Posterior cingulate gyrus (tissue), 11 donors: ENCODE data around the gene ARRDC4.

Experiments
- DNase-seq, 10 donors: peaks; one replicate each; pipeline versions ENCODE4 v3.0.0 to v3.0.0-alpha.2; 2020 to 2021; ENCODE audit warnings: mixed read lengths in 3 of 10
- intact Hi-C: fragments of 100-400 bp; cut with DNase I; formaldehyde crosslinking; loops from one replicate; pipeline ENCODE4 v1.15.1; 2023

Gene ARRDC4

DNA sequence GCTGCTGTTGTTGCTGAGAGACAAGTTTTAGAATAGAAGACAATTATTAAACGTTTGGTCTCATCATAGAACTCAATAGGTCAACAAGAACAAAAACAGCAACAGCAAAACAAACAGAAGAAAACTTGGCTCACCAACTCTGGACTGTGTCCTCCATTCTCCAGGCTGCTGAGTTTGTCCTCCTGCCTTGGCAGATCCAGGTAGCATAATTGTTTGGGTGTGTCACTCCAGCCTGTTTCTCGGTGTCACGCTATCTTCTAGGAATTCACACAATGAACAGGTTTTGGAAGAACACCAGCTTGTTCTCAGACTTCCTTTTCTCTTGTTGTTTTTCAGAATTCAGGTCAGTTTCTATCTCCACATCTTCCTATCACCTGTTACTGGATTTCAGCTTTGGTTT is 34.7 kb downstream of the ARRDC4 start:
- intact Hi-C loops, result no loop called here

DNA sequence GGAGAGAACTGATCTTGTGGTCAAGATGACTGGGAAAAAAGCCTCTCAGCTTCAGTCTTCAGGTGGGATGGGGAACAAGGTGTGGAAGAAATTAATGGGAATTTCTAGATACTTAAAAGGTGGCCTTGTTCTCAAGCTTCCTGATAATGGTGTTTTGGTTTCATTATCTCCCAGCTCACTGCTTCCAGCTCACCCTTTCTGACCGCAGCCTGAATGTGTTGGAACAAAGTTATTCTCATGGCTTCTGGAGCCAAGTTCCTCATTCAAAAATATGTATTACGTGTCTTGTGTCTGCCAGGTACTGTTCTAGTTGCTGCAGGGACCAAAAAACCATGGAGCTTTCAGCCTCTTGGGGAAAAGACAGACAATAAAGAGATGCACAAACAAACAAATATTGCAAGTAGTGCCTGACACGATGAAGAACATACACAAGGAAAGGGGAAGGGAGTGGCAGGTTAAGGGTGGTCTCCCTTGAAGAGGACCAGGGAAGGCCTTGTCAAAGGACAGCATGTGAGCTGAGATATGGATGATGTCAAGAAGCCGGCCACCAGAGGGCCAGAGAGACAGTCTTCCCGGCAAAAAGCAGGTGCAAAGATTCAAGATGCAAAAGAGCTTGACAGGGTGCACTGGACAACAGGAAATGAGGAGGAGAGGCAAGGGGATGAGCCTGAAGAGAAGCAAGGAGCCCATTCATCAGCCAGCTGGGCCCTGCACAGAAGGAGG is 35.5 kb downstream of the ARRDC4 start:
- intact Hi-C loops, result no loop called here
- peak in 4 of 10 donors; percentile 11 to 90 (median 45) for DNase-seq

More for the DNA sequence above, 34.7 kb downstream of the ARRDC4 start:
- DNase-seq, result no peak

DNA sequence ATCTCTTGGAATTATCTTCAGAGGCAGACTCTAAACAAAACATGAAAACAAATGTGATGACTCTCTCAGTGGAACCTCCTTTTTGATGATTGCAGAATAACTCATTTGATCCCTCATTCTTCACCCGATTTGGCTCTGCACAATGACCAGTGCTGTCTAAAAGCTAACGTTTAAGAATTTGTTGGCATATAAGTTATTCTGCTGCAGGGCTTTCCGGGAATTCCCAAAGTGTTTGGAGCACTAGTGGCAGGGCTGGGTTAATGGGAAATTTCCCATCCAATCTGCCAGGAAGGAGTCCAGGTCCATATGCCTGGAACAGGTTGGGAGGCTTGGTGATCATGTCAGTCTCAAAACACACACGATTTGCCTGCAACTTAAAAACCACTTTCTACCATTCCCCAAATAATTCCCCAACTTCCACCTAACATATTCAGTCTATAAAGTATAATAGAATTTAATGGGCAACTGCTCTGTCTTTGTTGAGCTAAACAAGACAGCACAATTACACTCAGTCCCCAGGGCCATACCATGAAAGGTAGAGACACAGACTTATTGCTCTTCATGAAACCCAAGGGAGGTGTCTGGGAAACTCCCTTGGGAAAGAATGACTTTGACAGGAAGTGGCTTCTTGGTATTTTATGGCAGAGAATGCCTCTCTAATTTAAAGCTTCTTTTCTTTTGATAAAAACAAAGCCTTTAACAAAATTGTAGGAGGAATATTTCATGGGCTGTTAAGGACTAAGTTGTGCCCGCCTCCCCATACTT is 38.0 kb downstream of the ARRDC4 start:
- no peak for DNase-seq
- intact Hi-C loops, result no loop called here

DNA sequence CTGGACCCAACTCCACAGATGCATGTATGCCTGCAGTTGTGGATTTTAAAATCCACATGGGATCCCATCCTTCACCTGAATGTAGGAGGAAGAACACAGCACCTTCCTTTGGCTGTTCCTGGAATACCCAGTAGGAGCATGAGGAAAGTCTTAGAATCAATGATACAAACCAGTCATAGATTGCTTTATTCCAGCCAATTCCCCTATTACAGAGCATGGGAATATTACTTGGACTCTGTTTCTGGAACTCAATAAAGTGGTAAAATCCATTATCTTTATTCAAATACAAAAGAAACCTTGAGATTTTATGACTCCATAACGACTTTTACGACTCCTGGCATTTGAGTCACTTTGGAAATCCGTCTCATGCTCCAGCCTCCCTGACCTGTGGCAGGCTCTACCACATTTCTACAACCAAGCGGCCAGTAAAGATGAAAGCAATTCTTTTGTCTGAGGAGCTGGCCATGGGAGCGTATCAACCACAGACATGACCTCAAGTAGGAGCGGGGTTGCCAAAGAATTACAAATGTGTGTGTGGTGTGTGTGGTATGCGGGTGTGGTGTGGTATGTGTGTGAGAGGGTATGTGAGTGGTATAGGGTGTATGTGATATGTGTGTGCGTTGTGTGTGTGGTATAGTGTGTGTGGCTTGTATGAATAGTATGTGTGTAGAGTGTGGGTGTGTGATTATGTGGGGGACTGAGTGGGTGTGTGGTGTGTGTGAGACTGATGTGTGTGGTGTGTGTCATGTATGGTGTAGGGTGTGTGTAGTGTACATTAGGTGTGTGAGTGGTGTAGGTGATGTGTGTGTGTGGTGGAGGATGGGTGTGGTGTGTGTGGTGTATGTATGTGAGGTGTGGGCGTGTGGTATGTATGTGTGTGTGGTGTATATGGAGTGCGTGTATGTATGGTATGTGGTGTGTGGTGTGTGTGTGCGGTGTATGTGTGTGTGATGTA is 40.0 kb downstream of the ARRDC4 start:
- DNase-seq, result no peak
- intact Hi-C loops, result no loop called here

DNA sequence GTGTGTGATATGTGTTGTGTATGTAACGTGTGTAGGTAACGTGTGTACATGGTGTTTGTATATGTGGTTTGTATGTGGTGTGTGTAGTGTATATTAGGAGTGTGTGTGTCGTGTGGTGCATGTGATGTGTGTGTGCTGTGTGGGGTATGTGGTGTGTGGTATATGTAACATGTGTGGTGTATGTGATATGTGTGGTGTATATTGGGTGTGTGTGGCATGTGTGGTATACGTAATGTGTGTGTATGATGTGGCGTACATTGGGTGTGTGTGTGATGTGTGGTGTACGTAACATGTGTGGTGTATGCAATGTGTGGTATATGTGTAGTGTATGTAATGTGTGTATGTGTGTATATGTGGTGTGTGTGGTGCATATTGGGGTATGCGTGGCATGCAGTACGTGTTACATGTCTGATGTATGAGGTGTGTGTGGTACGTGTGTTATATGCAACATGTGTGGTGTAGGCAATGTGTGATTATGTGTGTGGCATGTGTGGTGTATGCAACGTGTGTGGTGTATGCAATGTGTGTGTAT is 41.2 kb downstream of the ARRDC4 start:
- intact Hi-C loops, result no loop called here
- no peak for DNase-seq

DNA sequence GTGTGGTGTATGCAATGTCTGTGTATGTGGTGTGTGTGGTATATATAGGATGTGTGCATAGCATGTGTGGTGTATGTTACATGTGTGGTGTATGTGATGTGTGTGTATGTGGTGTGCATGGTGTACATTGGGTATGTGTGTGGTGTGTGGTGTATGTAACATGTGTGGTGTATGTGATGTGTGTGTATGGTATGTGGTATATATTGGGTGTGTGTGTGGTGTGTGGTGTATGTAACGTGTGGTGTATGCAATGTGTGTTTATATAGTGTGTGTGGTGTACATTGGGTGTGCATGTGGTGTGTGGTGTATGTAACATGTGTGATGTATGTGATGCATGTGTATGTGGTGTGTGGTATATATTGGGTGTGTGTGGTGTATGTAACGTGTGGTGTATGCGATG is 41.9 kb downstream of the ARRDC4 start:
- no peak for DNase-seq
- intact Hi-C loops, result no loop called here

DNA sequence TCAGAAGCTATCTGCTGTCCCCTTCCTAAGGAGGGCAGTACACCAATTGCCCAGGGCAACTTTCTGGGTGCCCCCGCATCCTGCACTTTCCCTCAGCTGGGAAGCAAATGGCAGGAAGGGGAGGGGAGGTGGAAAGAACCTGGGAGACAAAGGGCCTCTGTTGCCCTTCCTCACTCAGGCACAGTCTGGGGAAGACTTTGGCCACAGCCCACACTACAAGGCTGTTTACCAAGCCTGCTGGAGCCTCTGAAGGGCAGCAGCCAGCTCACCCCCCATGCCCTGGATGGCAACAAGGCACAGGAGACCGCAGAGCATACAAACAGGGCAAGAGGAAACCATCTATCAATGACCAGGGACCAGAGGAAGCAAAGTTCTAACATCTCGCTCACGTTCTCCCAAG is 42.4 kb downstream of the ARRDC4 start:
- peak in 4 of 10 donors; percentile 4 to 80 (median 23) for DNase-seq
- intact Hi-C loops, result no loop called here

DNA sequence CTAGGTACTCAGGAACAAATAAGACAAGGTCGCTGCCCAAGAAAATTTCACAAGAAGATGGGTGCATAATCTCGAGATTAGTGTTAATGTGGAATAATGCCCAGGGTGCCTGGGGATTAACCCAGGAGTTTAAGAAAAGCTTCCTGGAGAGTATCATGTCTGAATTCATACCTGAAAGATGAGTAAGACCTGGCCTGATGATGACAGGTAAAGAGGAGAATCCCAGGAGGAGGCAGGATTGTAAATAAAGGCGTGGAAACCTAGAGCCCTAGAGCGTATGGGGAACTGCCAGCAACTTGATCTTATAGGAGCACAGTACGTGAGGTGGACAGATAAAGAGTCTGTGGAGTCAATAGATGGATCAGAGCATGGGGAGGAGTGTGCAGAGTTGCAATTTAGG is 43.0 kb downstream of the ARRDC4 start:
- intact Hi-C loops, result no loop called here
- DNase-seq, result no peak

DNA sequence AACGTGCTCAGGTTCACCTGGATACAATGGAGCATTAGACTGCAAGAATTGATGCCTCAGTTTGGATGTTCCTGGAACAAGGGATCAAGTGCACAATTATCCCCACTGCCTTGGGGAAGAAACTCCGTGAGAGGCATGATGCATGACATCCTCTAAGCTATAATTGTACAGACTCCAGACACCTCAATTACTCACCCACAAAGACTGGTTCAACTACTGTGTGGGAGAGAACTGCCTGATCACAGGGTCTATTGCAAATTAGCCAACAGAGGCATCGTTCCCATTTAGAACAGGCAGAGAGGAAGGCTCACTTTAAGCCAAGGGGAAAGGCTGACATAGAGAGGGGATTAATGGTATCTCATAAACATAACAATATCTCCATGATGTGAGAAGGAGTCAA is 43.5 kb downstream of the ARRDC4 start:
- intact Hi-C loops, result no loop called here
- no peak for DNase-seq

DNA sequence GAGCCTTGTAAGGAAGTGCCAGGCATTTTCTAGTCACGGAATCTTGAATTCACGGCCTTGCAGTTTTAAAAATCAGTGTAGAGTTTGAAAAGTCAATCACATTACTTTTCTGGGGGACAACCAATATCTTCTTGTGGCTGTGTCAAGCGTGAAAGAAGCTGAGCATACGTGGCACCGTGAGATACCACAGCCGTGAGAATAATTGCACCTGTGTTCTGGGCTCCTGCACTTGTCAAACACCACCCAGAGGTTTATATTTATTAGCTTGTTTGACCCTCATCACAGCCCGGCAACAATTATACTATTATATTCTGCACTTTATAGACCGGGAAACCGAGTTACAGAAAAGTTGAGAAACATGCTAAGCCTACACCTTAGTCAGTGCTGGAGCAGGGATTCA is 45.2 kb downstream of the ARRDC4 start:
- DNase-seq, result no peak
- intact Hi-C loops, result no loop called here

DNA sequence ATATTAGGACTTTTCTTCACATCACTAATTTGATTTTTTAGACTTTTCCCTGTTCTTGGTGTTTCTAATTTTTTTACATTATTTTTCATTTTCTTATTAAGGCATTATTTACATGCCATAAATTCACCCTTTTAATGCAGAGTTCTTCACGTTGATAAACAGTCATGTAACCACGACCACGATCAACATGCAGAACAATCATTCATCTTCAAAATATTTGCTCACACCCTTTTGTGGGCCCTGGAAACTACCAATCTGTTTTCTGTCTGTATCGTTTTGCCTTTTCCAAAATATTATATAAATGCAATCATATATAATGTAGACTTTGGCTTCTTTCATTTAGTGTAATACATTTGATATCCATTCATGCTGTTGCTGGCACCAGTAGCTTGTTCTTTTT is 48.7 kb downstream of the ARRDC4 start:
- no peak for DNase-seq
- intact Hi-C loops, result no loop called here

DNA sequence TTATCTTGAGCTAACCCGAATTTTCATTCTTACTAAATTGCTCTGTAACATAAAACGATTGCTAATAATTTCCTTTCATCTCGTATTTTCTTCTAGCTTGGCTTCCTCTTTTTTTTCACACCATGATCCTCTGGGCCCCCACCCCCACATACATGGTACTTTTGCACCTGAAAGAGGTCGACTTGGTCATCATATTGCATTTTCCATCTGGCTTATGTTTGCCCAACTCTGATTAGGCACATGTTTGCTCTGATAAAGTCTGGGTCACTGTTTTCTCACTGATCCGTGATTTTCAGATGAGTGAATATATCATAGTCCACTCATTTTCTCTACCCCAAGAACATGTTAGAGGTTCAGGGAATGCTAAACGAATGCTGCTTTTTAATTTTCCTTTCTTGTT is 49.5 kb downstream of the ARRDC4 start:
- intact Hi-C loops, result no loop called here
- DNase-seq, result no peak

DNA sequence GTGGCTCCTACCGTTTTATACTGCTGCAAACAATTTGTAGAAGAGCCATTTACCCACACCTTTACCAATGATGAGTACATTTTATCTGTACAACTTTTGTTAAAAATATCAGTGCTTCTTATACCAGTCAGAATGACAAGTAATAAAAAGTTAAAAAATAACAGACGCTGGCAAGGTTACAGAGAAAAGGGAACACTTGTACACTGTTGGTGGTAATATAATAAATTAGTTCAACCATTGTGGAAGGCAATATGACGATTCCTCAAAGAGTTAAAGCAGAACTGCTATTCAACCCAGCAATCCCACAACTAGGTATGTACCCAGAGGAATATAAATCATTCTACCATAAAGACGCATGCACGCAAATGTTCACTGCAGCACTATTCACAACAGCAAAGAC is 51.9 kb downstream of the ARRDC4 start:
- DNase-seq, result no peak
- intact Hi-C loops, result no loop called here

DNA sequence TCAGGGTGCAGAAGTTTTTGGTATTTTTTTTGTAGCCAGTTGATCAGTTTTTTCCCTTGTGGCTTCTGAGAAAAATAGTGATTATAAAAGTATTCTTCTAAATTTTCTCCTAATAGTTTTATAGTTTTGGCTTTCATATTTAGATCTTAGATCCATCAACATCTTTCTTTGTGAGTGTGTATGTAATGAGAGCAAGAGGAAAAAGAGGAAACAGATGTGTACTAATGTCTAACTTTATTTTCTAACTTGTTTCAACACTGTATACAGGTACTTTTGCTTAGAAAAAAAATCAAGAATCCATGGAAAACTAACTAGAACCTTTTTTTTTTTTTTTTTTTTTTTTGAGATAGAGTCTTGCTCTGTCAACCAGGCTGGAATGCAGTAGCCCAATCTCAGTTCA is 53.1 kb downstream of the ARRDC4 start:
- DNase-seq, result no peak
- intact Hi-C loops, result no loop called here

DNA sequence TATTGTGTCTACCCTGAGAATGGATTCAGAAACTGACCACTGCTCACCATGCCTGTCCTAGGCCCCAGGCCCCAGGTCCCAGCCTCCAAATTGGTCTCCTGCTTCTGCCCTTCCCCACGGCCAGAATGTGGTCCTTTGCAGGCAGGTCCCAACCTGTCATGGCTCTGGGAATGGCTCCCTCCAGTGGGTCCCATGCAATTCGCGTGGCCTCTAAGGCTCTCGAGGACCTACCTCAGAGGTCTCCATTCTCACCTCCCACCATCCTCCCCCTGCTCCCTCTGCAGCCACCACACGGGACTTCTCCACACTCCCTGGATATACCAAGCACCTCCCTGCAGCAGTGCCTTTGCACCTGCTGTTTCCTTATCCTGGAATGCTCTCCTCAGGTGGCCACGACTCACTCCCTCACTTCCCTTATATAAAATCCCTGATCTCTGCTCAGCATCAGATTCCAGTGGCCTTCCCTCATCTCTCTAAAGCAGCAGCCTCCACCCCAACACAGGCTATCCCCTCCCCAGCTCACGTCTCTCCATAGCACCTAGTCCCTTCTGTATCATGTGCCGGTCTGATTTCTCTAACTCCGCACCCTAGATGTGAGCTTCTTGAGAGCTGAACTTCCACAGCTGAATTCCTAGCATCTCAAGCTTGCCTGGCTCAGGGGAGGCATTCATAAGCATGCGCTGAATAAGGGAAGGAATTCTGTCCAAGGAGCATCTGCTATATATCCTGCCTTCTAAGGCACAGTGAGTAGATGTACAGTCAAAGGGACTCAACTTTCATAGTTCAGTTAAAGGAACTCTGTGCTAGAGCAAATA is 56.9 kb downstream of the ARRDC4 start:
- intact Hi-C loops, result no loop called here
- no peak for DNase-seq

DNA sequence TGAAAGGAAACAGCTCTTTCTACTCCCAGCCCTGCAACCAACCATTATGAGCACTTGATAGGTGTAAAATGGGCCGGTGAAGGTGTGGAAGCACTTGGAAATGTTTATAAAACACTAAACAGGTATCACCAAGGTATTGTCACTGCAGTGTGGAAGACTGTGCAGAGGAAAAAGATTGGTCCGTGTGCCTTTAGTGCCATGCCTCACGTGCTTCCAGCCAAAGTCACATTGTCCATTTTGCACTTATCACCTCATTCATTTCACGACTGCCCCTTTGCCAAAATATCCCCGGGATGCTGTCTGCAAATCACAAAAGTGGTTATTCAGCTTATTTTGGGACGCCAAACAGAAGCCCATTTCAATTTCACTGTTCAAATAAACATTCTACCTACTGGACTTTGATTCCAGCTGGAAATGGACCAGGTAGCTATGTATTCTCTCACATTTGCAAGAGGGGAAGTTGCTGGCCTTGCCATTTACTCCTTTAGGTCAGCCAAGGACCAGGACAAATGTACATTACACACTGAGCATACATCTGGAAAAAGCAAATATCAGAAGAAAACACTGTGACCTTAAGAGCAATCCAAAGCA is 58.4 kb downstream of the ARRDC4 start:
- no peak for DNase-seq
- intact Hi-C loops, result no loop called here
